Measurements from ENCODE around the gene INPP5A.

The INPP5A gene

GRCh38 chr10:132705943-132706342 lies 168.4 kb downstream of the INPP5A start:
- no peak for DNase-seq (ENCODE audit: low read depth in 2 of 2)

DNA sequence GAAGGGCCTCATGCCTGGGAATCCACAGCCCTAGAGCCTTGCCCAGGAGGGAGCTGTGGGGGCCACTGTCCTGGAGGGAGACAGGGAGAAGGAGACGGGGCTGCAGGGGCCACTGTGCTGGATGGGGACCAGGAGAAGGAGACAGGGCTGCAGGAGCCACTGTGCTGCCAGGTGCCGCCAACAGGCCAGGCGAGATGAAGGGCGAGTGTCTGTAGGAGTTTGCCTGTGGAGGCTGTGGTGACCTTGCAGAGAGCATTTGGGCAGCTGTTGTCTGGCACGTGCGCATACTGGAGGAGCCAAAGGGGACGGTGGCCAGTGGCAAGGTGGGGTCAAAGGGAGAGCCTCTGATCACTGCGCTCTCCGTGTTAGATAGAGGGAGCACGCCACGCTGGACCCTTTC lies 169.1 kb downstream of the INPP5A start:
- DNase-seq (ENCODE audit: low read depth in 2 of 2), result no peak

DNA sequence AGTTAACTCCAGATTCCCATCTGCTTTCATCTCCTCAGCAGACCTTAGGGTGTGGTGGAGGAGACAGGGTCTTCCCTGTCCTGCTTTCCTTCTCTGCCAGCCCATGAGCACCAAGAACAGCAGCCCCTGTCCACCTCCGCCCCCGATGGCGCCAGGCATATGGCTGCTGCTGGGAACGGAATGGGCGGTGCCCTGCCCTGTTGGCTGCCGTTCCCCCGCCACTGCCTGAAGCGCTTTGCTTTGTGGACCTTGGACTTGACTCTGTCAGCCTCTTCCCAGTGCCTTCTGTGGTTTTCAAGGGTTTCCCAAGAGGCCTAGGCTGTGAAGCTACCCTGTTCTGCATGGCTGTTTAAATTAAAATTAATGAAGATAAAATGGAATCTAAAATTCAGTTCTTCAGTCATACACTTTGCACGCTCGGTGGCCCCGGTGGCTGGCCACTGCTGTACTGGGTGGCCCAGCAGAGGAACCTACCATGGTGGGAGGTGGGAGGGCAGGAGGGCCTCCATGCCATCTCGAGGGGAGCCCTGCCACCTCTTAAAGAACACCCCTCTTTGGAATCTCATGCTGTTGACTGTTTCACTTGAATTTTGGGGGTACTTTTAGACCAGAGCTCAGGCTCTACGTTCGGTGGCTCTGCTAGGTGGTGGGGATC lies 169.7 kb downstream of the INPP5A start:
- DNase-seq (ENCODE audit: low read depth in 2 of 2), result no peak

DNA sequence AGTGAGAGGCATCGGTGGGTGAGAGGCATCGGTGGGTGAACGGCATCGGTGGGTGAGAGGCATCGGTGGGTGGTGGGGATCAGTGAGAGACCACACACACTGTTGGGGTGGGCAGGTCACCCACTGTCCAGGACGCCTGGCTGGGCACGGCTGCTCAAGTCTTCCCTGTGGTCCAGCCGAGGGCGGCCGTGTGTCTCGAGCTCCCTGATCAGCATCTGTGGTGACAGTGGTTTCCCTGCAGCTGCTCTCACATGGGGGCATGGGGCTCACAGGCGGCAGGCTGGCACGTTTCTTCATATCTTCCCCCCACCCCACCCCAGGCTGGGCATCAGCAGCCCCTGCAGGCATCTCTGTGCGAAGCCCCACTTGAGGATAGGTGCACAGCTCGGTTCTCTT lies 170.2 kb downstream of the INPP5A start:
- DNase-seq (ENCODE audit: low read depth in 2 of 2), result no peak

- DNase-seq (ENCODE audit: low read depth in 2 of 2), result no peak
Observed at GRCh38 chr10:132708441-132708840, 170.9 kb downstream of the INPP5A start.

- DNase-seq (ENCODE audit: low read depth in 2 of 2), result no peak
Observed at GRCh38 chr10:132708936-132709335, 171.3 kb downstream of the INPP5A start.

- DNase-seq (ENCODE audit: low read depth in 2 of 2), result no peak
Observed at GRCh38 chr10:132709471-132709951, 171.9 kb downstream of the INPP5A start.

DNA sequence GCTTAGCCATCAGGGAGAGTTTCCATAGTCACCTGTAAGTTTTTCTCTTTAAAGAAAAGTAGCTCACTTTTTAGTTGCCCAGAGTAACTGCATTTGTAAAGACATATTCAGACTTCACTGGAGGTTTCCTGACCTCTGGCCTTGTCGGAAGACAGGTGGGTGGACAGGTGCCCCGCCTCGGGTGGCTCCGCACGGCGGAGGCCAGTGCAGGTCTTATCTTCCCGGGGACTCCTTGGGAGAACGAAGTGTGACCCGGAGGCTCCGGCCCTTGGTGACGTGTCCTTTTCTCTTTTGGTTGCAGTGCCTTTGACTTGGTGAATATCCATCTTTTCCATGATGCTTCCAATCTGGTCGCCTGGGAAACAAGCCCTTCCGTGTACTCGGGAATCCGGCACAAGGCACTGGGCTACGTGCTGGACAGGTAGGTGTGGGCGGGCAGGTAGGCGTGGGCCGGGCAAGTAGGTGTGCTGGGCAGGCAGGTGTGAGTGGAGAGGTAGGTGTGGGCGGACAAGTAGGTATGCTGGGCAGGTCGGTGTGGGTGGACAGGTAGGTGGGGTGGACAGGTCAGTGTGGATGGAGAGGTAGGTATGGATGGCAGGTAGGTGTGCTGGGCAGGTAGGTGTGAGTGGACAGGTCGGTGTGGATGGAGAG lies 172.6 kb downstream of the INPP5A start:
- no peak for DNase-seq (ENCODE audit: low read depth in 2 of 2)

- DNase-seq (ENCODE audit: low read depth in 2 of 2), result no peak
Observed at GRCh38 chr10:132710746-132711612, 173.4 kb downstream of the INPP5A start.

DNA sequence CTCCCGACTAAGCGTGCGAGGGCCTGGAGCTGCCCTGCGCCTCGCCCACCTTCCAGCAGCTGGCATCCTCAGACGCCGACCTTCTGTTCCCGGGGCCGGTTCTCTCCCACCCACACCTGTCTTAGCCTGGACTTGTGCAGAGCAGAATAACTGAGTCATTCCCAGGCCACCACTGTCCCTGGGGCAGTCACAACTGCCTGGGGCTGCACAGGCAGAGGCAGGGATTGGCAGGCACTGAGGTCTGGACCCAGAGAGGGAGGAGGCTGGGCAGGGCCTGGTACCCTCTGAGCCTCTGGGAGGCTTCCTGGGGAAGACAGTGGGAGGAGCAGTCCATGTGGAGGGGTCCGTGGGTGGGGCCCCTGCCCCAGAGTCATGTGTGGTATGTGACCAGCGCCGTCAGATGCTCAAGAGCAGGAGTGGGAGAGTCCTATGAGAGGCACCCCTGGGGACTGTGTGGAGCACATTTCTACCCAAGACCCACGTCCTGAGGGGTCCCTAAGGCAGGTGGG lies 174.1 kb downstream of the INPP5A start:
- no peak for DNase-seq (ENCODE audit: low read depth in 2 of 2)

- no peak for DNase-seq (ENCODE audit: low read depth in 2 of 2)
Observed at GRCh38 chr10:132712291-132712690, 174.7 kb downstream of the INPP5A start.

GRCh38 chr10:132712743-132713142 lies 175.2 kb downstream of the INPP5A start:
- DNase-seq (ENCODE audit: low read depth in 2 of 2), result no peak

DNA sequence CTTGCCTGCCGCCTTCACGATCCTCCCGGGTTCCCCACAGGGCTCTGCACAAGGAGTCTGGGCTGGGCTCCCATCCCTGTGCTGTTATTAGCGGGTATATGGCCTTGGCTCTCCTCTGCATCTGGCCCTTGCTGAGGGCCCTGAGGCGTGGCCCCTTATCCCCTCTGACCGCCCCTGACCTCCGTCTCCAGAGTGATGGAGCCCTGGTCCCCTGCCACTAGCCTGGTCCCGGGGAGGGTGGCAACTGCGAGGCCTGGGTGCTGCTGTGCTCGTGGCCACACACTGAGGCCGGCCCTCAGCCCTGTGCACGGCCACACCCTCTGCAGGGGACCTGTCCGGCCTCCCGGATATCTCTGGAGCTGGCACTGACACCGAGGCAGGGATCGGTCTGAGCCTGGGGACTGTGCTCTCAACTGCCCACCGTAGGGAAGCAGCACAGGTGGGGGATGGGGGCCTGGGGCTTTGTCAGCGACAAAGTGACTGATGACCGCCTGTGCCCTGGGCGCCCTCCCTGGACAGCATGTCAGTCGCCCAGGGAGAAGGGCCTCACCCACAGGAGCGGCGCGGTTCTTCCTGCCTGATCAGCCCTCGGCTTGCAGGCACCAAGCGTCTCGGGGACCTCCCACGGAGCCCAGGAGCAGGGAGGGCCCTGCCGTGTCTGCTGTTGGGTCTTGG lies 176.0 kb downstream of the INPP5A start:
- no peak for DNase-seq (ENCODE audit: low read depth in 2 of 2)

- no peak for DNase-seq (ENCODE audit: low read depth in 2 of 2)
Observed at GRCh38 chr10:132714096-132714985, 176.8 kb downstream of the INPP5A start.

GRCh38 chr10:132714986-132715775 lies 177.6 kb downstream of the INPP5A start:
- no peak for DNase-seq (ENCODE audit: low read depth in 2 of 2)

DNA sequence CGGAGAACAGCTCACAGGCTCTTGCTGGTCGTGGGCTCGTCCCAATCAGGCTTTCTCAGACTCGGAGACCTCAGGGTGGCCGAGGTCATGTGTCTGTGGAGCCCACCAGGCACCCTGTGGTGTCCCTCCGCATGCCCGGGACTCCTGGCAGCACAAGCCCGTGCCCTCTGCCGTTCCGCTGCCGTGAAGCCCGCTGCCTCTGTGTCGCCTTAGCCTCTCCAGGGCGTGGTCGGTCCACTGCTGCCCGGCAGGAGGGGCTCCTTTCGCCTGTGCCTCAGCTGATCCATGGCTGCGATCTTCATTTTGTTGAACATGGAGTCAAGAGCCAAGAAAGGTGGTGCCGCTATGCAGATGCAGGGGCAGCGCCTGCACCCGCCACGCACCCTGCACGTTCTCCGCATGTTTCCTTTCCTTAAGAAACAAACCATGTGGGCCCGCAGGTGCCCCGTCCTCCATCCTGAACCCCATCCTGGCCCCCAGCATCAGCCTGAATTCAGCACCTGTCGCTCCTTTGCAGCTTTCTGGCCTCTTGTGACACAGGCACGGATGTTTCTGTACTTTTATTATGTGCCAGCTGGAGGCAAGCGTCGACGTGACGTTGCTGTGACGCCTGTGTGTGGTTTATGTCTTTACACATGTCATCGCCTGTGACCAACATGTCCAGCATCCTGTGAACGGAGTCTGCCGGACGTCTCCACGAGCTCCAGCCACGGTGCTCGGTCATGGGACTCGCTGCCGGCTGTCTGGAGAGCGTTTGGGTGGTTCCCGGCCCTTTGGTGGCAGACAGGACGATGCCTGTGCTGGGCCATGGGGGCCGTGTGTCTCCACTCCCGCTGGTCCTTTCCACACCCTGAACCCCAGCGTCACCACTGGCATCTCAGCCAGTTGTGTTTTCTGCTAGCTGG lies 178.4 kb downstream of the INPP5A start:
- no peak for DNase-seq (ENCODE audit: low read depth in 2 of 2)

DNA sequence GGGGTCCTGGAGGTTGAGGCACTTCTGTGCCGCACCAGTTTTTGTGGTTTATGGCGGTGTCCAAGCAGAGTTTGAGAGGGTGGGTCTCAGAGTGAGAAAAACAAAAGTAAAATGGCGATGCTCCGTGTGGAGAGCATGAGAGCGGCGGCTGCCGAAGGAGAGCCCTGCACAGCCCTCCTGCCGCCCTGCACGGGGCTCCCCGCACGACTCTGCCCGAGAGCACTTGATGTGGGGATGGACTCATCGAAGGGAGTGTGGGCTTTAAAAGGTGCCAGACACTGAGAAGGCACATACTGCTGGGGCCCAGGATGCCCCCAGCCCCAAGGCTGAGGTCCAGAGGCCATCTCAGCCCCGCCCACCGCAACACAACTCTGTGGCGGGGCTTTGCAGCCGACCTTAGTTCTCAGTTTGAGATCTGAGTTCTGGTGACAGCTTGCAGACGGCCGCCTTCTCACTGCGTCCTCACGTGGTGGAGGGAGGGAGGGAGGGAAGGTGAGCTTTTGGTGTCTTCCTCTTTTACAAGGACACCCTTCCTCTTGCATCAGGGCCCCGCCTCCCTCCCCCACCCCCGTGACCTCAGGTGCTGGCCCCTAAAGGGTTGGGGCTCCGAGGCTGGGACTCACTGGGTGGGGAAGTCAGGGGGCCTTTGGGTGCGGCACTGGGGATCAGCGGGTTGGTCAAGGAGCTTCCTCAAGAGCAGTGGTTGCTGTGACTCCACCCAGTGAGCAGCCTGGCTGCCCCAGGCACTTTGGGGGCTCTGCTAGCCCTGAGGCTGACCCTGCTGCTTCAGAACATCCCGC lies 179.3 kb downstream of the INPP5A start:
- no peak for DNase-seq (ENCODE audit: low read depth in 2 of 2)

DNA sequence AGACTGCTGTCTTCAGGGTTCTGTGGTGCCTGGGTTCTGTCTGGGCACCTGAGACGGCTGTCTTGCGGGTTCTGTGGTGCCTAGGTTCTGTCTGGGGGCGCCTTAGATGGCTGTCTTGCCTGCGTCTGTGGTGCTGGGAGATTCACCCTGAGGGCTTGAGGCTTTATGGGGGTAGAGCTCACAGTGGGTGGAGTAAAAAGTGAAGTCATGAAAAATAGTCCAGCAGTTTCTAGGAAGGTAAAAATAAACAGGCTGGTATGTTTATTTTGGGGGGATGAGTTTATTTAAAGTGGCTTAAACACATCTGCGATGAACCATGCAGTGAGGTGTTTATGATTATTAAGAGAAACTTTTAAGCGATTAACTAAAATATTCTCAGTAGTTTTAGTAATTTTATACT lies 184.1 kb downstream of the INPP5A start:
- no peak for DNase-seq (ENCODE audit: low read depth in 2 of 2)
